ENCODE measurements around the gene VANGL1. TPM values are rescaled to one million over a fixed set of nuclear protein-coding genes. Genes with fewer than 3 reads are reported as not detected.

The VANGL1 gene
- total and polyA plus RNA-seq, 4 donors = 2.5 to 6.8 (median 3.5) TPM

- DNase-seq (ENCODE audit: low spot score) = no peak
- Histone ChIP-seq H3K9me3 (ENCODE audit: control insufficient read depth in 4 of 4, low read length in 3 of 4) (no peaks in the 10 kb centered on the region), H3K9ac (ENCODE audit: low read depth in 1 of 2, low read length in 2 of 2) (no peak overlapping the region), H3K4me3 (ENCODE audit: low read depth in 1 of 3, low read length in 3 of 3) (no peak overlapping the region), H3K36me3 (ENCODE audit: control insufficient read depth in 4 of 4, insufficient read depth in 3 of 4, low read depth in 1 of 4, low read length in 3 of 4) (no peaks in the 10 kb centered on the region), H3K27me3 (ENCODE audit: control insufficient read depth in 4 of 4, insufficient read depth in 4 of 4, low read length in 3 of 4) (no peaks in the 10 kb centered on the region), H3K27ac (ENCODE audit: low read depth in 1 of 2, low read length in 2 of 2) (no peak overlapping the region), H3K4me1 (ENCODE audit: control insufficient read depth in 4 of 4, insufficient read depth in 4 of 4, low read length in 3 of 4) (peaks cover 0 to 25% (median 6%) of the 10 kb centered on the region in 4 donors)
- TF ChIP-seq TAF1 (conservative IDR thresholded peaks at IDR 0.05) (no peak), YY1 (IDR thresholded peaks at IDR 0.05) (no peak), RXRA (IDR thresholded peaks at IDR 0.05) (no peak), RAD21 (IDR thresholded peaks at IDR 0.05) (no peak), JUND (IDR thresholded peaks at IDR 0.05) (no peak), CTCF (IDR thresholded peaks at IDR 0.05; ENCODE audit: low read depth, low read length, missing input control) (no peak), HNF4G (IDR thresholded peaks at IDR 0.05) (no peak), GABPA (IDR thresholded peaks at IDR 0.05 in 1 of 2, conservative IDR thresholded peaks at IDR 0.05 in 1 of 2) (no peak), SP1 (IDR thresholded peaks at IDR 0.05) (no peak), REST (IDR thresholded peaks at IDR 0.05) (no peak), NR2F2 (IDR thresholded peaks at IDR 0.05) (no peak), HNF4A (conservative IDR thresholded peaks at IDR 0.05) (no peak), MAX (IDR thresholded peaks at IDR 0.05) (no peak), FOXA1 (IDR thresholded peaks at IDR 0.05) (no peak), FOXA2 (IDR thresholded peaks at IDR 0.05) (no peak), ZBTB33 (IDR thresholded peaks at IDR 0.05) (no peak), EGR1 (IDR thresholded peaks at IDR 0.05; ENCODE audit: low read depth in 2 of 2) (no peak), ATF3 (IDR thresholded peaks at IDR 0.05) (no peak)
- WGBS = 88% methylated on average over 3 of the region's 3 CpGs
Observed at GRCh38 chr1:115644109-115644508, 2.3 kb downstream of the VANGL1 start.

All from liver (tissue), 9 donors.